Stimulated activated CD4-positive, alpha-beta T cell treated with anti-CD3 and anti-CD28 coated beads, TNF-alpha, amount 100 ng/mL, for 24 hours (primary cell): Measurements from ENCODE around the gene MRPL42.
"Not testable (repeated sequence)": the region's sequence is repeated elsewhere in the genome, so short reads cannot be mapped to it uniquely, and the experiment has no call there.

Experiments
- DNase-seq, 3 experiments: peaks; one replicate each; pipeline ENCODE4 v3.0.0-alpha.2; 2020; ENCODE audit warnings: low read depth in 3 of 3

Gene MRPL42

GRCh38 chr12:93467351-93468007, at the start of gene MRPL42:
Gene MRPL42, plus strand, starts transcription at chr12:93467514. Its CDS starts 1,772 bp downstream, at chr12:93469286.
- DNase-seq: peak; percentile 84 to 89 (median 85)

GRCh38 chr12:93417967-93418480, 49.3 kb upstream of the MRPL42 start:
- DNase-seq: no peak

- no peak for DNase-seq
Measured at GRCh38 chr12:93419388-93420034, 47.8 kb upstream of the MRPL42 start.

GRCh38 chr12:93422050-93422449, 45.3 kb upstream of the MRPL42 start:
- no peak for DNase-seq

- no peak for DNase-seq
Measured at GRCh38 chr12:93425736-93426411, 41.4 kb upstream of the MRPL42 start.

GRCh38 chr12:93426412-93426805, 40.9 kb upstream of the MRPL42 start:
- DNase-seq: no peak

GRCh38 chr12:93427779-93428564, 39.3 kb upstream of the MRPL42 start:
- no peak for DNase-seq

GRCh38 chr12:93429448-93429847, 37.9 kb upstream of the MRPL42 start:
- DNase-seq: no peak

GRCh38 chr12:93429852-93430251, 37.5 kb upstream of the MRPL42 start:
- no peak for DNase-seq

GRCh38 chr12:93430280-93430679, 37.0 kb upstream of the MRPL42 start:
- DNase-seq: no peak

GRCh38 chr12:93432031-93432430, 35.3 kb upstream of the MRPL42 start:
- not testable (repeated sequence) for DNase-seq

- DNase-seq: no peak
Measured at GRCh38 chr12:93434256-93434865, 33.0 kb upstream of the MRPL42 start.

- DNase-seq: no peak
Measured at GRCh38 chr12:93438266-93439050, 28.9 kb upstream of the MRPL42 start.

GRCh38 chr12:93440043-93440835, 27.1 kb upstream of the MRPL42 start:
- DNase-seq: no peak

- peak in 1 of 3 experiments; percentile 36 for DNase-seq
Measured at GRCh38 chr12:93441081-93441616, 26.2 kb upstream of the MRPL42 start.

- DNase-seq: peak; percentile 90 to 96 (median 96)
Measured at GRCh38 chr12:93441617-93442410, 25.5 kb upstream of the MRPL42 start, which contains the start of gene UBE2N. Gene UBE2N, minus strand, starts transcription at chr12:93441947. Its CDS starts 63 bp downstream, at chr12:93441884.

GRCh38 chr12:93442411-93443340, 24.6 kb upstream of the MRPL42 start:
- no peak for DNase-seq
